ENCODE measurements around the gene ZHX3. TPM values are rescaled to one million over a fixed set of nuclear protein-coding genes. Genes with fewer than 3 reads are reported as not detected.

Gene ZHX3
- total and polyA plus RNA-seq, 7 experiments from 2014 or later: 6.6 to 12.8 (median 8.1) TPM

DNA sequence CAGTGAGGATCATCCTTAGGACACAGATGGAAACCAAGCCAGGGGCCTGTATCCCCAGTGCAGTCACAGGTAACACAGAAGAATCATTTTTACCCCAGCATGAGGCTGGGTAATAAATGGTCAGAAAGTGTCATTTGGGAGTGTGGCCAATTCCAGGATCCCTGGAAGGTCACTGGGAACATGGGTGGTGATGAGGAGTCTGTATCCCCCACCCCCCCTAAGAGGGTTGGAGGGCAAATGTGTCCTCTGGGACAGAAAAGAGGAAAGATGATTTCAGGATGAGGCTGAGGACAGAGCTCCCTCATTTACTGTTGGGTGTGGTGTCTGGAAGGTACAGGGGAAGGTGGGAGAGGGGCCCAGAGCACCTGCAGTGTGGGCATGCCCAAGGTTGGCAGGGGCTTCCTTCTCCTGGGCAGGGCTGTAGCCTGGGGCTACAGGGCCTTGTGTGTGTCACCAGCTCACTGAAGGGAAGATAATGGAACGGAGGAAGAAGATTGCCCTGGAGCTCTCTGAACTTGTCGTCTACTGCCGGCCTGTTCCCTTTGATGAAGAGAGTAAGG, 145.7 kb downstream of the ZHX3 start:
- intact Hi-C loops (cut with micrococcal nuclease): loop anchor here in 1 of 2 donors (2.0 kb wide), 1 partner anchor 15 kb away; no protein-coding TSS in a partner anchor
- Mint-ChIP-seq H3K4me3 (no peak overlapping the region), H3K27me3 (no peaks in the 10 kb centered on the region), H3K36me3 (peaks cover 14 to 60% (median 36%) of the 10 kb centered on the region in 5 donors), H3K4me1 (peaks cover 15 to 40% (median 27%) of the 10 kb centered on the region in 7 donors), H3K9me3 (no peaks in the 10 kb centered on the region), H3K27ac (peak overlapping the region; percentile 68 to 89 (median 77))
- no peaks in the 10 kb centered on the region for H3K27me3 ChIP-seq (ENCODE audit: control insufficient read depth in 2 of 2, insufficient read depth in 2 of 2, low read length in 2 of 2)
- H3K4me3 ChIP-seq (ENCODE audit: low read length): no peak overlapping the region
- POLR2A ChIA-PET: interaction anchor here (1.0 to 30.3 kb wide), 4 partner anchors 13 to 168 kb away, joined by 3 to 604 read pairs (median 3); partner anchors contain the start of genes LPIN3 and PLCG1
- ATAC-seq (no peak), DNase-seq (peak in 1 of 9 donors; percentile 18)
- no peaks in the 10 kb centered on the region for H3K9me3 ChIP-seq (ENCODE audit: control insufficient read depth in 2 of 3, low read length in 3 of 3)
- CTCF ChIA-PET: interaction anchor here (1.3 to 2.3 kb wide), 8 partner anchors 13 to 167 kb away, joined by 3 to 35 read pairs (median 10); no protein-coding TSS in a partner anchor
- peaks cover 0 to 10% of the 10 kb centered on the region in 2 donors for H3K4me1 ChIP-seq (ENCODE audit: control insufficient read depth in 2 of 2, insufficient read depth in 2 of 2, low read length in 2 of 2)
- peak overlapping the region; percentile 48 for H3K27ac ChIP-seq (ENCODE audit: low read depth, low read length)
- H3K36me3 ChIP-seq (ENCODE audit: control insufficient read depth in 2 of 3, insufficient read depth in 3 of 3, low read length in 3 of 3): peaks cover 54 to 97% (median 55%) of the 10 kb centered on the region in 3 experiments

DNA sequence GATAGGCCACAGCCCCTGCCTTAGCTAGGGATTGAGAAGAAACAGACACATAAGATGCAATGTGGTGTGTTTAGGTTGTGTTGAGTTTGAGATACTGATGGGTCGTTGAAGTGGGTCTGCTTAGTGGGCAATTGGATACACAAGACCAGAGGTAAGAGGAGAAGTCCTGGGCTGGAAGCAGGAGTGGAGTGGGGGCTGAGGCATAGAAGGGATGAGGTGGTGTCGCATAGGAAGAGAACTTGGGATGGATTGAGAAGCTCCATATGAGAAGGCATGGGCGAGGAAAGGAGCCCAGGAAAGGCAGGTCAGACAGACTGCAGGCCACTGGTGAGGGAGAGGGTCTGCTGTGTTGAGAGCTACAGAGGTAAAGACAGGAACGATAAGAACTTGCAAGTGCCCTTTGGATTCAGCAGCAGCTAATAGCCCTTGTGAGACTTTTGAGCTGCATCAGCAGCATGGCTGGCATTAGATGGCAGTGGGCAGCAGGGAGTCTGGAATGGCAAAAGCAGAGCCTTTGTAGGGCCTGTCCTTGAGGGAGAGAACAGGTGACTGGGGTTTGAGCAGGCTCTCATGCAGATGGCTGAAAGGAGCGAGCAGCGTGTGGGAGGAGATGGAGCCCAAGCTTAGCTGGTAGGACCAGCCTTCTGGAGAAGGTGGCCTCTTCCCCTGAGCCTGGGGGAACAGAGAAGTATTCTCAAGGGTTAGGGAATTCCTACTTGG, 147.0 kb downstream of the ZHX3 start:
- DNase-seq (no peak), ATAC-seq (no peak)
- H3K36me3 Mint-ChIP-seq: peaks cover 18 to 71% (median 36%) of the 10 kb centered on the region in 5 donors
- H3K4me3 Mint-ChIP-seq: peak overlapping the region in 1 of 10 donors; percentile 18
- ChIA-PET CTCF (interaction anchor here (0.7 to 1.8 kb wide), 4 partner anchors 13 to 170 kb away, joined by 3 to 7 read pairs (median 6); partner anchors contain the start of gene LPIN3), POLR2A (interaction anchor here (1.1 to 30.3 kb wide), 2 partner anchors 13 to 30 kb away, joined by 4 to 604 read pairs; partner anchors contain the start of gene PLCG1)
- Histone ChIP-seq H3K36me3 (ENCODE audit: control insufficient read depth in 2 of 3, insufficient read depth in 3 of 3, low read length in 3 of 3) (peaks cover 62 to 98% (median 66%) of the 10 kb centered on the region in 3 experiments), H3K4me1 (ENCODE audit: control insufficient read depth in 2 of 2, insufficient read depth in 2 of 2, low read length in 2 of 2) (peaks cover 0 to 10% of the 10 kb centered on the region in 2 donors), H3K27ac (ENCODE audit: low read depth, low read length) (peak overlapping the region; percentile 57), H3K9me3 (ENCODE audit: control insufficient read depth in 2 of 3, low read length in 3 of 3) (no peaks in the 10 kb centered on the region), H3K27me3 (ENCODE audit: control insufficient read depth in 2 of 2, insufficient read depth in 2 of 2, low read length in 2 of 2) (no peaks in the 10 kb centered on the region), H3K4me3 (ENCODE audit: low read length) (no peak overlapping the region)
- H3K9me3 Mint-ChIP-seq: no peaks in the 10 kb centered on the region
- intact Hi-C loops (cut with micrococcal nuclease): no loop called here
- H3K27me3 Mint-ChIP-seq: no peaks in the 10 kb centered on the region
- H3K4me1 Mint-ChIP-seq: peaks cover 20 to 48% (median 31%) of the 10 kb centered on the region in 7 donors
- peak overlapping the region; percentile 15 to 89 (median 75) for H3K27ac Mint-ChIP-seq

DNA sequence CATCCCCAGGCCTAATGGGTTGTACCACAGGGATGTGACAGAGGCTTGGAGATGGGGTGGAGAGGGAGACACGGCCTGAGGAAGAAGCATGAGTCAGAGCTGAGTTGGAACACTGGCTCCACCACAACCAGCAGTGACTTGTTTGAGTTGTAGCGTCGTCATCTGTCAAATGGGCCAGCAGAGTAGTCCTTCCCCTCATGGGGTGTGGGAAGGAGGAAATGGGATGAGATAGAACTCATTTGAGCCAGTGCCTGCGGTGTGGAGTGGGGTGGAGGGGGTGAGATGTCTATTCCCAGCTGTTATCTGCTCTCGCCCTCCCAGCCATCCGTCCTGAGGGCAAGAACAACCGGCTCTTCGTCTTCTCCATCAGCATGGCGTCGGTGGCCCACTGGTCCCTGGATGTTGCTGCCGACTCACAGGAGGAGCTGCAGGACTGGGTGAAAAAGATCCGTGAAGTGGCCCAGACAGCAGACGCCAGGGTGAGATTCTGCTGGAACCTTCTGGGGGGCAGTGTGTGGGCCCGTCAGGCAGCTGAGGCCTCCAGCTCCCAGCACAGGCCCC, 147.7 kb downstream of the ZHX3 start:
- peak overlapping the region in 7 of 9 donors; percentile 64 to 89 (median 75) for H3K27ac Mint-ChIP-seq
- intact Hi-C loops (cut with micrococcal nuclease): no loop called here
- H3K4me1 ChIP-seq (ENCODE audit: control insufficient read depth in 2 of 2, insufficient read depth in 2 of 2, low read length in 2 of 2): peaks cover 0 to 10% of the 10 kb centered on the region in 2 donors
- no peaks in the 10 kb centered on the region for H3K9me3 ChIP-seq (ENCODE audit: control insufficient read depth in 2 of 3, low read length in 3 of 3)
- DNase-seq: no peak
- H3K36me3 Mint-ChIP-seq: peaks cover 18 to 76% (median 36%) of the 10 kb centered on the region in 5 donors
- no peaks in the 10 kb centered on the region for H3K9me3 Mint-ChIP-seq
- ATAC-seq: no peak
- H3K4me3 ChIP-seq (ENCODE audit: low read length): no peak overlapping the region
- peaks cover 66 to 98% (median 72%) of the 10 kb centered on the region in 3 experiments for H3K36me3 ChIP-seq (ENCODE audit: control insufficient read depth in 2 of 3, insufficient read depth in 3 of 3, low read length in 3 of 3)
- ChIA-PET CTCF (interaction anchor here (0.6 to 1.8 kb wide), 6 partner anchors 10 to 170 kb away, joined by 3 to 7 read pairs (median 4); partner anchors contain the start of gene LPIN3), POLR2A (interaction anchor here (0.7 to 30.3 kb wide), 3 partner anchors 13 to 258 kb away, joined by 3 to 604 read pairs (median 4); partner anchors contain the start of gene PLCG1)
- peak overlapping the region; percentile 57 for H3K27ac ChIP-seq (ENCODE audit: low read depth, low read length)
- H3K4me3 Mint-ChIP-seq: no peak overlapping the region
- H3K27me3 ChIP-seq (ENCODE audit: control insufficient read depth in 2 of 2, insufficient read depth in 2 of 2, low read length in 2 of 2): no peaks in the 10 kb centered on the region
- H3K27me3 Mint-ChIP-seq: no peaks in the 10 kb centered on the region
- H3K4me1 Mint-ChIP-seq: peaks cover 20 to 52% (median 31%) of the 10 kb centered on the region in 7 donors

DNA sequence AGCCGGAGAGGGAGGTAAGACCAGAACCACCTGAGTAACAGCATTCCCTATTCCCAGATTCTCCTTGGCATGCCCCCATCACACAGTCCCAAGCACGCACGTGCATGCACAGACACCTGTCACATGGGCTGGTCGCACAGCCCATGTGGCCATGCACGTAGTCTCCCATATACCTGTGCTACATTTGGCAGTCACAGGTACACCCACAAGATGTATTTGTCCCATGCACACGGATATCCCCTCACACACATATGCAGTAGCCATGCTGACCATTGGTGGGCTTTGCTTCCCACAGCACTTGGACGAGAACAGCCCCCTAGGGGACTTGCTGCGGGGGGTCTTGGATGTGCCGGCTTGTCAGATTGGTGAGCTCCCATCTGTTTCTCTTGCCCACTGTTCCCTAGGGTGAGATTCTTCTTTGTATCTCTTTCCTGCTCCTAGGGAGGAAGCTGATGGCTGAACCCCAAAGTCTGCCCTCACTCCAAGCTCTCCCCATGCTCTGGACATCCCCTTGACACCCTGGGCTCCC, 148.3 kb downstream of the ZHX3 start:
- ChIA-PET POLR2A (interaction anchor here (0.7 to 30.3 kb wide), 3 partner anchors 12 to 259 kb away, joined by 3 to 604 read pairs (median 4); partner anchors contain the start of gene PLCG1), CTCF (interaction anchor here (0.6 to 1.8 kb wide), 5 partner anchors 9 to 153 kb away, joined by 3 to 7 read pairs (median 3); no protein-coding TSS in a partner anchor)
- Histone ChIP-seq H3K27me3 (ENCODE audit: control insufficient read depth in 2 of 2, insufficient read depth in 2 of 2, low read length in 2 of 2) (no peaks in the 10 kb centered on the region), H3K4me1 (ENCODE audit: control insufficient read depth in 2 of 2, insufficient read depth in 2 of 2, low read length in 2 of 2) (peaks cover 0 to 10% of the 10 kb centered on the region in 2 donors), H3K36me3 (ENCODE audit: control insufficient read depth in 2 of 3, insufficient read depth in 3 of 3, low read length in 3 of 3) (peaks cover 66 to 98% (median 73%) of the 10 kb centered on the region in 3 experiments), H3K27ac (ENCODE audit: low read depth, low read length) (peak overlapping the region; percentile 57), H3K9me3 (ENCODE audit: control insufficient read depth in 2 of 3, low read length in 3 of 3) (no peaks in the 10 kb centered on the region), H3K4me3 (ENCODE audit: low read length) (no peak overlapping the region)
- peak overlapping the region in 7 of 9 donors; percentile 41 to 85 (median 68) for H3K27ac Mint-ChIP-seq
- H3K4me3 Mint-ChIP-seq: no peak overlapping the region
- H3K36me3 Mint-ChIP-seq: peaks cover 22 to 76% (median 37%) of the 10 kb centered on the region in 5 donors
- H3K27me3 Mint-ChIP-seq: no peaks in the 10 kb centered on the region
- no peaks in the 10 kb centered on the region for H3K9me3 Mint-ChIP-seq
- no peak for ATAC-seq
- no peak for DNase-seq
- intact Hi-C loops (cut with micrococcal nuclease): no loop called here
- peaks cover 24 to 49% (median 34%) of the 10 kb centered on the region in 7 donors for H3K4me1 Mint-ChIP-seq

DNA sequence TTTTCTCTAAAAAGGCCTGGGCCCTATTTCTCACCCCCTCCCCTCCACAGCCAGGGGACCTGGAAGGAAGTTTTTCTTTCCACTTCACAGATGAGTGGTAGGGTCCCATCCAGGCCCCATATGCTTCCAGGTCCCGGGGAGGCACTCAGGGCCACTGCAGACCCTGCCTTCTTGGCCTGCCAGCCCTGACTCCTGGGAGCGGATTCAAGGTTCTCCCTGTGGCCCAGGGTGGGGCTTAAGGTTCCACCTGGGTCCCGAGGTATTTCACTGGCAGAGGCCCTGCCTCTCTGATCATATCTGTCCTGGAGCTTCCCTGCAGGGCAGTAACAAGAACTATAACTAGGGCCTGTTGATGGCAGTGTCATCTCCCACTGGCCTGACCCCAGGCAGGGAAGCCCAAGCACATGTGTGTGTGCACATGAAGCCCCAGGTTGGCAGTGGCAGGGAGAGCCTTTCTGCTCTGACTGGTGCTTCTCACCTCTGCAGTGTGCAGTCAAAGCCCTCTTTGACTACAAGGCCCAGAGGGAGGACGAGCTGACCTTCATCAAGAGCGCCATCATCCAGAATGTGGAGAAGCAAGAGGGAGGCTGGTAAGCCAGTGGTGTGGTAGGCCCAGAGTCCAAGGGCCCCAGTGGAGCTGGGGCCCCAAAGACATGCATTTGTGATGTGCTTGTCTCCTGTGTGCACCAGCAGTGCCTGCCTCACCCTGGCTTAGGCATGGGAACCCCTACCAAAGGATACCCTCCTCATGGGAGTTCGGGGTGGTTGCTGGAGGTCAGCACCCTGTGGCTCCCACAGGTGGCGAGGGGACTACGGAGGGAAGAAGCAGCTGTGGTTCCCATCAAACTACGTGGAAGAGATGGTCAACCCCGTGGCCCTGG, 149.0 kb downstream of the ZHX3 start:
- no peak overlapping the region for H3K4me3 ChIP-seq (ENCODE audit: low read length)
- Mint-ChIP-seq H3K27me3 (no peaks in the 10 kb centered on the region), H3K4me1 (peaks cover 26 to 53% (median 41%) of the 10 kb centered on the region in 7 donors), H3K9me3 (no peaks in the 10 kb centered on the region), H3K4me3 (no peak overlapping the region), H3K36me3 (peaks cover 26 to 79% (median 39%) of the 10 kb centered on the region in 5 donors), H3K27ac (peak overlapping the region; percentile 36 to 93 (median 62))
- peak overlapping the region; percentile 57 for H3K27ac ChIP-seq (ENCODE audit: low read depth, low read length)
- H3K9me3 ChIP-seq (ENCODE audit: control insufficient read depth in 2 of 3, low read length in 3 of 3): no peaks in the 10 kb centered on the region
- DNase-seq (no peak), ATAC-seq (no peak)
- H3K36me3 ChIP-seq (ENCODE audit: control insufficient read depth in 2 of 3, insufficient read depth in 3 of 3, low read length in 3 of 3): peaks cover 71 to 98% (median 74%) of the 10 kb centered on the region in 3 experiments
- H3K4me1 ChIP-seq (ENCODE audit: control insufficient read depth in 2 of 2, insufficient read depth in 2 of 2, low read length in 2 of 2): peaks cover 0 to 10% of the 10 kb centered on the region in 2 donors
- intact Hi-C loops (cut with micrococcal nuclease): no loop called here
- CTCF ChIA-PET: interaction anchor here (1.1 kb wide), 1 partner anchor 21 kb away, joined by 3 read pairs; no protein-coding TSS in a partner anchor
- H3K27me3 ChIP-seq (ENCODE audit: control insufficient read depth in 2 of 2, insufficient read depth in 2 of 2, low read length in 2 of 2): no peaks in the 10 kb centered on the region
- POLR2A ChIA-PET: interaction anchor here (3.3 to 30.3 kb wide), 2 partner anchors 12 to 28 kb away, joined by 19 to 604 read pairs; partner anchors contain the start of gene PLCG1
